Measurements from ENCODE around the gene BANF1.

GRCh38 chr11:66012371-66012945 lies 10.2 kb downstream of the BANF1 start:
- TF ChIP-seq CTCF (conservative IDR thresholded peaks at IDR 0.05 in 1 of 2, IDR thresholded peaks at IDR 0.05 in 1 of 2; ENCODE audit: extremely low read depth in 1 of 2, insufficient read depth in 1 of 2, low read depth in 1 of 2, low read length in 2 of 2) (no peak), EZH2 (IDR thresholded peaks at IDR 0.05; ENCODE audit: borderline replicate concordance, low read length) (no peak)
